H9 (cell line): ENCODE measurements around the gene POLQ. TPM values are rescaled to one million over a fixed set of nuclear protein-coding genes. Genes with fewer than 3 reads are reported as not detected.

ENCODE experiments used
- DNase-seq: peaks from one replicate; pipeline ENCODE4 v3.0.0-alpha.2; 2017
- H2AFZ ChIP-seq: one replicate; pipeline ENCODE4 v1.6.1; 2013; ENCODE audit warnings: mild to moderate bottlenecking, low read length, control low read depth, moderate library complexity
- H2AK5ac ChIP-seq: 2 replicates; pipeline ENCODE4 v1.6.1; 2013; ENCODE audit warnings: low read length, control low read depth, mixed read lengths; ENCODE audit not compliant: insufficient read length
- H2BK120ac ChIP-seq: one replicate; pipeline ENCODE4 v1.6.1; 2013; ENCODE audit warnings: low read depth, mild to moderate bottlenecking, low read length, control low read depth, inconsistent platforms; ENCODE audit not compliant: poor library complexity, severe bottlenecking
- H2BK12ac ChIP-seq: 2 replicates; pipeline ENCODE4 v1.6.1; 2013; ENCODE audit warnings: low read length, control low read depth, mixed read lengths, low read depth; ENCODE audit not compliant: insufficient read length
- H2BK15ac ChIP-seq: 2 replicates; pipeline ENCODE4 v1.6.1; 2013; ENCODE audit warnings: low read depth, low read length, control low read depth
- H2BK20ac ChIP-seq: one replicate; pipeline ENCODE4 v1.6.1; 2013; ENCODE audit warnings: low read depth, mild to moderate bottlenecking, low read length, control low read depth, inconsistent platforms; ENCODE audit not compliant: poor library complexity, severe bottlenecking
- H2BK5ac ChIP-seq: 2 replicates; pipeline ENCODE4 v1.6.1; 2013; ENCODE audit warnings: low read length, control low read depth, mixed read lengths; ENCODE audit not compliant: insufficient read length
- H3K14ac ChIP-seq: 2 replicates; pipeline ENCODE4 v1.6.1; 2013; ENCODE audit warnings: low read length, control low read depth; ENCODE audit not compliant: insufficient read depth
- H3K18ac ChIP-seq: 2 replicates; pipeline ENCODE4 v1.6.1; 2013; ENCODE audit warnings: low read depth, mild to moderate bottlenecking, mixed read lengths, low read length, control low read depth; ENCODE audit not compliant: insufficient read length
- H3K23ac ChIP-seq: 2 replicates; pipeline ENCODE4 v1.6.1; 2013; ENCODE audit warnings: low read length, control low read depth, mixed read lengths, low read depth; ENCODE audit not compliant: insufficient read length
- H3K23me2 ChIP-seq: 2 replicates; pipeline ENCODE4 v1.6.1; 2013; ENCODE audit warnings: low read depth, mild to moderate bottlenecking, mixed read lengths, low read length, control low read depth; ENCODE audit not compliant: insufficient read length, poor library complexity, severe bottlenecking
- H3K27ac ChIP-seq: 2 replicates; pipeline ENCODE4 v1.5.1; 2013; ENCODE audit warnings: low read length, control low read depth, mixed read lengths, low read depth; ENCODE audit not compliant: insufficient read length
- H3K27me3 ChIP-seq: 2 replicates; pipeline ENCODE4 v1.6.1; 2013; ENCODE audit warnings: low read length, control low read depth, inconsistent platforms; ENCODE audit not compliant: insufficient read depth
- H3K4ac ChIP-seq: 2 replicates; pipeline ENCODE4 v1.6.1; 2013; ENCODE audit warnings: low read depth, mild to moderate bottlenecking, control low read depth, inconsistent platforms, low read length, moderate library complexity
- H3K4me1 ChIP-seq: 2 replicates; pipeline ENCODE4 v1.6.1; 2013; ENCODE audit warnings: low read length, control low read depth, inconsistent platforms; ENCODE audit not compliant: insufficient read depth
- H3K4me2 ChIP-seq: 2 replicates; pipeline ENCODE4 v1.6.1; 2013; ENCODE audit warnings: low read length, control low read depth, mixed read lengths; ENCODE audit not compliant: insufficient read length, insufficient read depth
- H3K56ac ChIP-seq: 2 replicates; pipeline ENCODE4 v1.6.1; 2013; ENCODE audit warnings: low read depth, mild to moderate bottlenecking, mixed read lengths, low read length, control low read depth; ENCODE audit not compliant: insufficient read length
- H3K79me1 ChIP-seq: 2 replicates; pipeline ENCODE4 v1.6.1; 2013; ENCODE audit warnings: low read depth, mild to moderate bottlenecking, moderate library complexity, low read length, control low read depth, inconsistent platforms; ENCODE audit not compliant: insufficient read depth, poor library complexity, severe bottlenecking
- H3K79me2 ChIP-seq: 2 replicates; pipeline ENCODE4 v1.6.1; 2013; ENCODE audit warnings: low read length, control low read depth, inconsistent platforms; ENCODE audit not compliant: insufficient read depth
- H3K9ac ChIP-seq: 2 replicates; pipeline ENCODE4 v1.6.1; 2013; ENCODE audit warnings: low read length, control low read depth, mixed read lengths; ENCODE audit not compliant: insufficient read length; ENCODE audit errors: extremely low read depth
- H3K9me3 ChIP-seq: one replicate; pipeline ENCODE4 v1.6.1; 2013; ENCODE audit warnings: low read depth, low read length, inconsistent platforms; ENCODE audit not compliant: control insufficient read depth
- H3T11ph ChIP-seq: one replicate; pipeline ENCODE4 v1.6.1; 2013; ENCODE audit warnings: mild to moderate bottlenecking, low read length, control low read depth, inconsistent platforms
- H4K20me1 ChIP-seq: one replicate; pipeline ENCODE4 v1.6.1; 2013; ENCODE audit not compliant: control insufficient read depth, insufficient read length, insufficient read depth
- H4K5ac ChIP-seq: 2 replicates; pipeline ENCODE4 v1.6.1; 2013; ENCODE audit warnings: low read depth, mild to moderate bottlenecking, mixed read lengths, low read length, control low read depth; ENCODE audit not compliant: insufficient read length
- H4K8ac ChIP-seq: replicated peaks from 2 replicates; pipeline ENCODE4 v1.6.1; 2013; ENCODE audit warnings: low read length, control low read depth, mixed read lengths, low read depth; ENCODE audit not compliant: insufficient read length
- H4K91ac ChIP-seq: 2 replicates; pipeline ENCODE4 v1.6.1; 2013; ENCODE audit warnings: low read depth, mild to moderate bottlenecking, moderate library complexity, mixed read lengths, low read length, control low read depth; ENCODE audit not compliant: insufficient read length
- H3K27ac Mint-ChIP-seq, 3 experiments: 2 replicates in 2 of 3; 3 replicates in 1 of 3; pipeline ENCODE4 v1.8.0; 2020 to 2021; ENCODE audit warnings: mixed read lengths in 3 of 3, mild to moderate bottlenecking in 1 of 3, moderate library complexity in 1 of 3
- H3K27me3 Mint-ChIP-seq: 2 replicates; pipeline ENCODE4 v1.8.0; 2021; ENCODE audit warnings: low read depth, mild to moderate bottlenecking, moderate library complexity, mixed read lengths
- H3K36me3 Mint-ChIP-seq, 3 experiments: 2 replicates in 2 of 3; 3 replicates in 1 of 3; pipeline ENCODE4 v1.8.0; 2020 to 2021; ENCODE audit warnings: low read depth in 3 of 3, mixed read lengths in 3 of 3; ENCODE audit not compliant: insufficient read depth in 1 of 3
- H3K4me1 Mint-ChIP-seq, 2 experiments: 2 replicates each; pipeline ENCODE4 v1.8.0; 2020; ENCODE audit warnings: mixed read lengths in 2 of 2
- H3K4me3 Mint-ChIP-seq, 2 experiments: 2 replicates in 1 of 2; 3 replicates in 1 of 2; pipeline ENCODE4 v1.8.0; 2020 to 2021; ENCODE audit warnings: mild to moderate bottlenecking in 2 of 2, mixed read lengths in 2 of 2, moderate library complexity in 1 of 2
- H3K9me3 Mint-ChIP-seq, 2 experiments: 2 replicates in 1 of 2; 3 replicates in 1 of 2; pipeline ENCODE4 v1.8.0; 2020; ENCODE audit warnings: mild to moderate bottlenecking in 2 of 2, mixed read lengths in 2 of 2, moderate library complexity in 1 of 2
- CTCF ChIP-seq: fragments of 200-600 bp; sonication (generic); conservative IDR thresholded peaks from 3 replicates; pipeline ENCODE4 v1.8.0; 2021; ENCODE audit warnings: antibody characterized with exemption, mild to moderate bottlenecking
- WGBS: extraction: QIAGEN DNeasy Blood & Tissue Kit; methylation state at CpG from one replicate; pipeline ENCODE4 v1.1.7; 2013; ENCODE audit warnings: missing lambda C conversion rate, low lambda C conversion rate, mixed read lengths; ENCODE audit not compliant: insufficient read length; ENCODE audit errors: extremely low coverage; 5-methylcytosine and 5-hydroxymethylcytosine counted together
- total RNA-seq: library from RNA; stranded (reverse); gene quantifications from 2 replicates; pipeline ENCODE4 v1.2.1, GENCODE V29; 2021

The POLQ gene
- total RNA-seq, 1 experiment from 2014 or later: 15.4 TPM

DNA sequence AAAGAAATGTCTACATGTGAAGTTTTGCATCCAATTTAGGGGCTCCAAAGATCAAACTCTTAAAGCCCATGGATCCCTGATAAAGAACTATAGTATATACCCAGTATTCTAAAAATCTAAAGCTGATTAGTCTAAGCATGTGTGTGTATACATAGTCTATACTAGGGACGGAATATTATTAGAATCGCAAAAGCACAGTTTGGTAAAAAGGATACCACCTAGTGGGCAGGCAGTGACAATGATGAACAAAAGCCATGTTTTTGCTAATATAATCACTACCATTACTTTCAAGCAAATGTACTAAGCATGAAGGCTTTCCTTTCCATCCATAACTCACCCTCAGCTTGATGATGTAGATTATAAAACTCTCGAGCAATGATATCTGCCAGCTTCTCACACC, 16.5 kb downstream of the POLQ start:
- Histone ChIP-seq H4K8ac (no peak overlapping the region), H3T11ph (no peak overlapping the region), H2AK5ac (no peak overlapping the region), H2BK15ac (no peak overlapping the region), H3K4me2 (no peak overlapping the region), H3K79me1 (no peaks in the 10 kb centered on the region), H3K9ac (no peak overlapping the region), H3K23ac (no peak overlapping the region), H4K5ac (no peak overlapping the region), H3K9me3 (no peaks in the 10 kb centered on the region), H2BK20ac (no peak overlapping the region), H3K14ac (no peak overlapping the region), H3K4me1 (no peaks in the 10 kb centered on the region), H2BK120ac (no peak overlapping the region), H3K18ac (no peak overlapping the region), H3K56ac (no peak overlapping the region), H4K20me1 (no peaks in the 10 kb centered on the region), H3K23me2 (no peaks in the 10 kb centered on the region), H4K91ac (no peak overlapping the region), H2AFZ (no peak overlapping the region), H3K27me3 (no peaks in the 10 kb centered on the region), H3K79me2 (no peaks in the 10 kb centered on the region), H3K27ac (no peak overlapping the region), H2BK5ac (no peak overlapping the region), H2BK12ac (no peak overlapping the region), H3K4ac (no peak overlapping the region)
- no CpG with 5 or more reads among the region's 3 CpGs for WGBS
- peak; percentile 50; the same call in 2 of the 3 replicates for TF ChIP-seq CTCF
- Mint-ChIP-seq H3K27me3 (no peaks in the 10 kb centered on the region), H3K9me3 (no peaks in the 10 kb centered on the region), H3K36me3 (peaks cover 31 to 76% (median 73%) of the 10 kb centered on the region in 3 experiments), H3K27ac (no peak overlapping the region), H3K4me3 (no peak overlapping the region), H3K4me1 (no peaks in the 10 kb centered on the region)
- DNase-seq: no peak
